Fibroblast of the conjunctiva (primary cell): ENCODE measurements around the gene TSSK2.

Experiments used
- DNase-seq: peaks from one replicate; pipeline ENCODE4 v3.0.0-alpha.2; 2010; ENCODE audit warnings: low read depth

The TSSK2 gene

GRCh38 chr22:19106886-19107729 is 24.0 kb upstream of the TSSK2 start:
- DNase-seq: no peak

- no peak for DNase-seq
These were observed 23.4 kb upstream of the TSSK2 start for GRCh38 chr22:19107730-19108074.

GRCh38 chr22:19108807-19109197 is 22.3 kb upstream of the TSSK2 start:
- DNase-seq: no peak

- DNase-seq: no peak
These were observed 21.7 kb upstream of the TSSK2 start for GRCh38 chr22:19109198-19110063.

GRCh38 chr22:19110064-19110458 is 21.0 kb upstream of the TSSK2 start:
- DNase-seq: no peak

DNA sequence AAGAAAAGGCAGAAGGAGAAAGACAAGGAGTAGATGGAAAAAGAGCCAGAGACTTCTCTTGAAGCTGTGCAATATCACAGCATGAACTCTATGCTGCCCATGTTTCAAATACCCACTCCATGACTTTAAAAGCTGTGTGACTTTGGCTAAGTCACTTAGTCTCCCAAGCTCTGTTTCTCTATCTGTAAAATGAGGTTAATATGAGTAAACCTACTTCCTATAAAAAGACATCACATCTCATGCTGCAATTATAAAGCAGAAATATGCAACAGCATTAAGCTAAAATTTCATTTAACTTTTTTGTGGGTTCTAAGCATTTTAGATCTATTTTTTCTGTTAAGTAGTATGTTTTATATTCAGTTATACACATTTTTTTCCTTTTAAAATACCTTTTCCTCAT is 20.5 kb upstream of the TSSK2 start:
- DNase-seq: no peak

DNA sequence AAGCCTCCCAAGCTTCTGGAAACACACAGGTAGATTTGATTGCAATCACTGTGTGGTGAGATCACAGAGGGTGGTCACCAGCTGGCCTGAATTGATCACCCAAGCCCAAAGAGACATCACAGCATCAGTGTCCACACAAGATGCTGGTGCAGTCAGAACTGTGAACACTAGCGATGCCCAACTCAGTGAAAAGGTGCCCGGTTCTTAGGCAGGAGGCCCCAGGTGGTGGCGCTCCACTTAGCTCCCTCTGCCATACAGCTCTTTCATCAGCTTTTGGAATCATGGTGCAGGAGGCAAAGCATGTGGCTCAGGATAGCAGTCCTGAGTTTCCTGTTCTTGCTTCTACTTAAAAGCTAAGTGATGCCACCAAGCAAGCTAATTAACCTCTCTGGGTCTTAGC is 20.0 kb upstream of the TSSK2 start:
- DNase-seq: no peak

GRCh38 chr22:19111584-19111983 is 19.5 kb upstream of the TSSK2 start:
- DNase-seq: no peak

GRCh38 chr22:19113429-19113828 is 17.7 kb upstream of the TSSK2 start:
- no peak for DNase-seq

GRCh38 chr22:19114984-19115552 is 16.0 kb upstream of the TSSK2 start:
- DNase-seq: no peak

GRCh38 chr22:19115628-19116027 is 15.5 kb upstream of the TSSK2 start:
- no peak for DNase-seq

DNA sequence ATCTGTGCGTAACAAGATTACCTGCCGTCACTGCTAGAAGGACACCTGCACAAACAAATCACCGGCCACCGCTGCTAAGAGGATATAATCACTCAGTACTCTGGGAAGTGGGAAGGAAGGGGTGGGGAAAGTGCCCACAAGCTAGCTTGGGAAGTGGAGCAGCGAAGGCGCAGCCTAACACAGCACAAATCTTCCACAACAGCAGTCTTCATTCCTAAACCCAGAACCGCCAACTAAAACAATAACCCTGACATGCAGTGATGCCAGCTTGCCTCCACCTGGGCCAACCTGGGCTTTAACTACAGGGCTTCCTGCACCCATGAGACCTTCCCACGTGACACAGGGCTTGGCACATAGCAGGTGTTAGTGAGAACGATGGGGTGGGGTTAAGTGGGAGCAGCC is 14.0 kb upstream of the TSSK2 start:
- no peak for DNase-seq

GRCh38 chr22:19118329-19118880 is 12.7 kb upstream of the TSSK2 start:
- no peak for DNase-seq

DNA sequence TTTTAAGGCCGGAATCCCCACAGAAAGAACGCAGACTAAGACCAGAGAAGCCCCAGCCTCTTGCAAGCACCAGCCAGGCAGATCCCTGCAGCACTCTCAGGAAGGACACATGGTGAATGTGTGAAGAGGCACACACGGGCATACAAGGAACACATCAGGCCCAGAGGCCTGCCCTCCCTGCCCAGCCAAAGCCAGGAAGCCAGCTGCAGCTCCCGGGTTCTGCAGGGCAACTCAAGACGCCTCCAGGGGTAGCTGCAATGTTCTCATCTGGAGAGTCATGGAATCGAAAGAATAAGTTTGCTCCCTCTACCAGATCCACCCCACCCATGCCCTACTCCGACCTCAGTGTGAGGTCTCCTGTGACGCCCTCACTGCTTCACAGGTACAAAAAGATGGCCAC is 11.2 kb upstream of the TSSK2 start:
- no peak for DNase-seq

DNA sequence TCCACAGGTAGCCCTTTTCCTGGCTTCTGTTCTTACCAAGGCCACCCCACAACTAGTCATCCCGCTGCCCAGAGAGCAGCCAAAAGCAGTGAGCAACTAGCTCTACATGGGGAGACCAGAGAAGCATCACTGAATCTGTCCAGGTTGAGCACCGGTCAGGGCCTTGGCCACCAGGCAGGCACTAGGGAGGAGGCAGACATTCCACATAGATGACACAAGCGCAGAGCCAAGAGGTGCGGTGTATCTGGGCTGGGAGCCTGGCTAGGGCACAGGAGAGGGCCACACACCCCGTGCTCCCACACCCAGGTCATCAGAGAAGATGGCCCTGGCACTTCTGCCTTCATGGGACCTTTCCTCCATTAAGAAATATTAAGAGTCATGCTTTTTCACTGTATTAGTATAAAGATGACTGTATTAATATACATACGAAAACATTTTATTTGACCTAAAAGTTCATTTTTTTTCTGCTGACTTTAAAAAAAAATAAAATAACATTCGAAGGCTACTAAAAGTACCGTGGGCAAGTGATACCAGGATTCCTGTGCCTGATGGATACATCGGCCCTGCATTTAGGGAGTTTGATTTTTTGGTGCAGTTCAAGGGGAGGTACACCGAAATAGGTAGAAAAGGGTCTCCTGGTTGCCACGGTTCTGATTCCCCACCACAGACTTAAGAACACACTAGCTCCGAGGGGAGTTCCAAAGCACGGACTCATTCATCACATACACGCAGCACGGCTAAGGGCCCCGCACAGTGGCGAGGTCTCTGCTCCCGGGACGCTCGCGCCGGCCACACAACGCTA is 10.1 kb upstream of the TSSK2 start:
- no peak for DNase-seq

GRCh38 chr22:19121631-19122142 is 9.4 kb upstream of the TSSK2 start:
- DNase-seq: no peak

DNA sequence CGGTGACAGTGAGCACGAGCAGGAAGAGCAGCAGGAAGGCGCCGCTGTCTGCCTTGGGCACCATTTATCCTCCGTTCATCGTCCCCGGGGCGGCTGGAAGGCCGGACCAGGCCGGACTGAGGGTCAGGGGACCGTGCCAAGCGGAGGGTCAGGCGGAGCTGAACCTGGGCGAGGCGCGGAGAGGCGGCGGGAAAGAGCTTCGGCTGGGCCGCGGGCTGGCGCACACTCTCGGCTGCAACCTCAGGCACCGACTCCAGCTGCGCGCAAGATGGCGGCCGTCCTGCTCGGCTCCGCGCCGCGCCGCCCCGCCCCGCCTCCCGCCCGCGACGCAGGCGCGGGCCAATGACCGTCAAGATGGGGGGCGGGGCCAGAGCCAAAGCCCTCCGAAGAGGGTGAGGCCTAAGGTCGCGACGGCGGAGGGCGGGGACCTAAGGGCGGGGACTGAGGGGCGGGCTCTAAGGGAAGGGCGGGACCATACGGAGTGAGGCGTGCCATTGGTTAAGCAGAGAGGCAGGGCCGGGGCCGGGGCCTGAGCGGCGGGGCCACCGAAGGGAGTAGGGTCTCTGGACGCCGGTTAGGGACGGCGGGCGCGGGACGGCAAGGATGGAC is 8.9 kb upstream of the TSSK2 start, which contains the start of gene DGCR2:
Gene DGCR2, minus strand, starts transcription at position 270 of the 609 bp plus-strand sequence. Its CDS starts 206 bp downstream, at position 64.
- peak; percentile 93 for DNase-seq

DNA sequence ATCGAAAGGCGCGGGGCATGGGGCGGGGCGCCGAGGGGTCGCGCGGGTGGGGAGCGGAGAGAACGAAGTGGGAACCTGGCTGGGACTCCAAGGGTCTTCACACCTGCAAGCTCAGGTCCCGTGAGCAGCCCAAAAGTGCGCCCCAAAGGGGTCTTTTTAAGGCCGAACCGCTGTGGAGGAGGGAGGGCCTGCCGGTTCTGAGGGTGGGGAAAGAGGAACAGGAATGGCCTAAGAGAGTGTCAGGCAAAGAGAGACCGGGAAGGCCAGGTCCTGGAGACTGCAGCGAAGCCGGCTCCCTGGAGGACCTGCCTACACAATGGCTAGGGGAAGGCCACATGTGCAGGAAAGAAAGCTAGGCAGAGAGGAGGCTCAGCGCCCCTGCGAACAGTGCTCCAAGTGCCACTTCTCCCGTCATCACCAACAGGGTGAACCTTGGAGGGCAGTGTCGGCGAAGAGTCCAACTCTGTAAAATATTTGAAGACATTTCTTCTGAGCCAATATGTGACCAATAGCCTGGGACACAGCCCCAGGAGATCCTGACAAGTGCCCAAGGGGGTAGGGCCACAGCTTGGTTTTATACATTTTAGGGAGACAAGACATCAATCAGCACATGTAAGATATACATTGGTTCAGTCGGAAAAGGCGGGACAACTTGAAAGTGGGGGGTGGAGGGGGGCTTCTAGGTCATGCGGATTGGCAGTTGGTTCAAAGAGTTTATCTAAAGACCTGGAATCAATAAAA is 8.2 kb upstream of the TSSK2 start:
- DNase-seq: no peak

DNA sequence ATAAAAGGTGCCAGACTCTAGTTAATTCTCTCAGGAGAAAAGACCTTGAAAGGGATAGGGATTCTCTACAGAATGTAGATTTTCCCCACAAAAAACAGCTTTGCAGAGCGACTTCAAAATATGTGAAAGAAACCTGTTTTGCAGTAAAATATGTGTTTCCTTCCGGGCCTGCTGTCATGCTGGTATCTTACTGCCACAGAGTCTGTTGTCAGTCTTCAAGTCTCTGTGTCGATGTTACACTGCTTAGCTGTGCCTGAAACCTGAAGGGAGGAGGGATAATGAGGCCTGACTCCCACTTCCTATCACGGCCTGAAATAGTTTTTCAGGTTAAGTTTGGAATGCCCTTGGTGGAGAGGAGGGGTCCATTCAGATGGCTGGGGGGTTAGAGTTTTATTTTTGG is 7.2 kb upstream of the TSSK2 start:
- DNase-seq: no peak

DNA sequence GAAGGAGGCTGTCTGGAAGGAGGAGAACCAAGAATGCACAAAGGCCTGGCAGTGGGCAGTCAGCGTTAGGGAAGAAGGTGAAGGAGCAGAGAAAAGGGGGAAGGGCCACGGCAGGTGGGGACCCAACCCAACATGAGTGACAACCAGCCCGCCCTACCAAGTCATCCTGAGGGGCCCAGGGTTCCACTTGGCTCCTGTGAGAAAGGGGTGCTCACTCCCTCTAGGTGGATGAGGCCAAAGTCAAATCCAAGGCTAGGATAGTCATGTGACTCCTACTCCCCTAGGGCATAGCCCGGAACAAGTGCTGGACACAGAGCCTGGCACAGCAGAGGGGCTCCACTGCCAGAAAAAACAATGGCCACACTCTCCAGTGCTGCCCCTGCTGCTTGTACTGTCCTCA is 6.7 kb upstream of the TSSK2 start:
- no peak for DNase-seq
